RWPE1 (cell line): ENCODE measurements around the gene ZNF423.

Experiments used
- CTCF ChIA-PET: fragments of 350-600 bp; sonication (Branson Sonifier 250); formaldehyde crosslinking; extraction: SDS; loops from one replicate; lab custom pipeline; 2021; lab: Yijun Ruan, JAX
- POLR2A ChIA-PET: fragments of 400-600 bp; formaldehyde crosslinking; extraction: SDS; loops from one replicate; lab custom pipeline; 2020; ENCODE audit warnings: antibody characterized with exemption; ENCODE audit not compliant: low non-redundant PET; lab: Yijun Ruan, JAX
- DNase-seq: peaks from one replicate; pipeline ENCODE4 v3.0.0; 2012; ENCODE audit warnings: low spot score
- H3K27ac ChIP-seq: fragments of 450-650 bp; 2 replicates; pipeline ENCODE4 v1.5.1; 2017
- CTCF ChIP-seq: fragments of 450-650 bp; conservative IDR thresholded peaks from 2 replicates; pipeline ENCODE4 v1.5.1; 2017; ENCODE audit warnings: low read depth, mild to moderate bottlenecking

ZNF423 gene

GRCh38 chr16:49811644-49812334, 44.1 kb downstream of the ZNF423 start:
- no peak for TF ChIP-seq CTCF
- ChIA-PET CTCF (no interaction called here), POLR2A (no interaction called here)
- no peak for DNase-seq
- H3K27ac ChIP-seq = no peak overlapping the region

GRCh38 chr16:49810831-49811230, 45.1 kb downstream of the ZNF423 start:
- POLR2A ChIA-PET = no interaction called here
- TF ChIP-seq CTCF = no peak
- no peak overlapping the region for H3K27ac ChIP-seq
- CTCF ChIA-PET = no interaction called here
- no peak for DNase-seq

GRCh38 chr16:49809561-49809960, 46.4 kb downstream of the ZNF423 start:
- no peak overlapping the region for H3K27ac ChIP-seq
- ChIA-PET CTCF (no interaction called here), POLR2A (no interaction called here)
- DNase-seq = no peak
- TF ChIP-seq CTCF = no peak

- TF ChIP-seq CTCF = no peak
- ChIA-PET POLR2A (no interaction called here), CTCF (interaction anchor here (0.7 kb wide), 1 partner anchor 41 kb away, joined by 4 read pairs; no protein-coding TSS in a partner anchor)
- no peak overlapping the region for H3K27ac ChIP-seq
- DNase-seq = no peak
Measured at GRCh38 chr16:49809062-49809461, 46.9 kb downstream of the ZNF423 start.

- no peak for DNase-seq
- POLR2A ChIA-PET = no interaction called here
- CTCF ChIA-PET = no interaction called here
- no peak overlapping the region for H3K27ac ChIP-seq
- no peak for TF ChIP-seq CTCF
Measured at GRCh38 chr16:49806446-49806845, 49.5 kb downstream of the ZNF423 start.

- ChIA-PET POLR2A (no interaction called here), CTCF (interaction anchor here (1.2 kb wide), 1 partner anchor 9 kb away, joined by 7 read pairs; no protein-coding TSS in a partner anchor)
- H3K27ac ChIP-seq = no peak overlapping the region
- TF ChIP-seq CTCF = no peak
- no peak for DNase-seq
Measured at GRCh38 chr16:49801290-49801689, 54.6 kb downstream of the ZNF423 start.
